K562 (cell line): ENCODE data around the gene SLC25A45. TPM values are rescaled to one million over a fixed set of nuclear protein-coding genes. Genes with fewer than 3 reads are reported as not detected.

ENCODE experiments used
- AFF4 ChIP-seq: sonication (generic); formaldehyde crosslinking; IDR thresholded peaks from 2 replicates; pipeline ENCODE4 v1.8.0; 2023; ENCODE audit warnings: mild to moderate bottlenecking, missing genetic modification reagents
- BRD4 ChIP-seq: fragments of 200-600 bp; sonication (generic); IDR thresholded peaks from 2 replicates; pipeline ENCODE4 v1.6.1; 2017; ENCODE audit warnings: inconsistent platforms
- GABPB1 ChIP-seq: sonication (generic); formaldehyde crosslinking; IDR thresholded peaks from 2 replicates; pipeline ENCODE4 v1.8.0; 2022; ENCODE audit warnings: mild to moderate bottlenecking, missing genetic modification reagents
- GTF2E2 ChIP-seq: fragments of 200-800 bp; sonication (Bioruptor generic); IDR thresholded peaks from 2 replicates; pipeline ENCODE4 v1.6.1; 2016; ENCODE audit warnings: missing genetic modification characterization, missing compliant biosample characterization
- NFRKB ChIP-seq: fragments of 450-650 bp; IDR thresholded peaks from 2 replicates; pipeline ENCODE4 v1.6.1; 2016; ENCODE audit warnings: low read depth
- RBBP5 ChIP-seq: fragments of 200-600 bp; sonication (generic); IDR thresholded peaks from 2 replicates; pipeline ENCODE4 v1.6.1; 2012; ENCODE audit warnings: borderline replicate concordance, mild to moderate bottlenecking, low read length, control low read depth, inconsistent platforms; ENCODE audit not compliant: insufficient read depth, poor library complexity, severe bottlenecking
- RHOXF2B ChIP-seq: fragments of 250-450 bp; sonication (Bioruptor Pico); conservative IDR thresholded peaks from 2 replicates; pipeline ENCODE4 v1.5.1; 2021
- SREBF2 ChIP-seq: sonication (generic); formaldehyde crosslinking; IDR thresholded peaks from 2 replicates; pipeline ENCODE4 v1.4.0; 2020; ENCODE audit warnings: mild to moderate bottlenecking, missing genetic modification reagents
- THAP7 ChIP-seq: fragments of 250-450 bp; sonication (Bioruptor Pico); IDR thresholded peaks from 2 replicates; pipeline ENCODE4 v1.5.0; 2021
- TSC22D4 ChIP-seq: fragments of 450-650 bp; IDR thresholded peaks from 2 replicates; pipeline ENCODE4 v1.6.1; 2016; ENCODE audit warnings: missing genetic modification characterization, missing biosample characterization, control low read depth
- ZBTB1 ChIP-seq: sonication (generic); formaldehyde crosslinking; IDR thresholded peaks from 2 replicates; pipeline ENCODE4 v1.8.1; 2023; ENCODE audit warnings: missing genetic modification reagents, low read depth, mild to moderate bottlenecking, borderline replicate concordance
- ZKSCAN3 ChIP-seq: fragments of 250-450 bp; sonication (Bioruptor Pico); IDR thresholded peaks from 2 replicates; pipeline ENCODE4 v1.4.0; 2020
- ZNF253 ChIP-seq: fragments of 250-450 bp; sonication (Bioruptor Pico); conservative IDR thresholded peaks from 2 replicates; pipeline ENCODE4 v1.6.1; 2021; ENCODE audit warnings: mild to moderate bottlenecking
- polyA plus RNA-seq, 8 experiments: library from polyadenylated mRNA; depleted of rRNA in 4 of 8; stranded (reverse) in 5 of 8; unstranded in 3 of 8; fragments of >200 nt; fragmentation: Nextera tagmentation in 2 of 8; fragmentation: Illumina TruSeq in 1 of 8; extraction: Ambion mirVana in 2 of 8; extraction: Trizol in 1 of 8; gene quantifications; 2 replicates each; pipeline versions ENCODE4 v1.2.1 to v1.2.3, GENCODE V29; 2011 to 2014; ENCODE audit warnings: inconsistent platforms in 1 of 8, missing spikeins in 1 of 8
- total RNA-seq, 7 experiments: library from RNA; depleted of rRNA in 6 of 7; stranded (reverse); fragments of >200 nt in 6 of 7; fragmentation: Illumina TruSeq in 2 of 7; extraction: Trizol in 2 of 7; gene quantifications; 2 replicates each; pipeline versions ENCODE4 v1.2.1 to v1.2.3, GENCODE V29; 2011 to 2021; ENCODE audit warnings: low replicate concordance in 1 of 7
- TF ChIP-seq, protein P1 (sequence below): fragments of 250-450 bp; sonication (Bioruptor Pico); IDR thresholded peaks from 2 replicates; pipeline ENCODE4 v1.5.0; 2020; ENCODE audit warnings: mild to moderate bottlenecking
- TF ChIP-seq, protein P2 (sequence below): IDR thresholded peaks from 2 replicates; pipeline ENCODE4 v1.6.1; 2011; ENCODE audit not compliant: insufficient read length; ENCODE audit errors: extremely low read depth
- TF ChIP-seq, protein P3 (sequence below): fragments of 250-450 bp; sonication (Bioruptor Pico); IDR thresholded peaks from 2 replicates; pipeline ENCODE4 v1.5.0; 2021; ENCODE audit warnings: mild to moderate bottlenecking, moderate library complexity

The SLC25A45 gene
- total and polyA plus RNA-seq, 9 of the 15 experiments (the other 6 are each of a cell fraction or from before 2014, with no cell fraction given) = 0.15 to 2.3 (median 0.68) TPM

DNA sequence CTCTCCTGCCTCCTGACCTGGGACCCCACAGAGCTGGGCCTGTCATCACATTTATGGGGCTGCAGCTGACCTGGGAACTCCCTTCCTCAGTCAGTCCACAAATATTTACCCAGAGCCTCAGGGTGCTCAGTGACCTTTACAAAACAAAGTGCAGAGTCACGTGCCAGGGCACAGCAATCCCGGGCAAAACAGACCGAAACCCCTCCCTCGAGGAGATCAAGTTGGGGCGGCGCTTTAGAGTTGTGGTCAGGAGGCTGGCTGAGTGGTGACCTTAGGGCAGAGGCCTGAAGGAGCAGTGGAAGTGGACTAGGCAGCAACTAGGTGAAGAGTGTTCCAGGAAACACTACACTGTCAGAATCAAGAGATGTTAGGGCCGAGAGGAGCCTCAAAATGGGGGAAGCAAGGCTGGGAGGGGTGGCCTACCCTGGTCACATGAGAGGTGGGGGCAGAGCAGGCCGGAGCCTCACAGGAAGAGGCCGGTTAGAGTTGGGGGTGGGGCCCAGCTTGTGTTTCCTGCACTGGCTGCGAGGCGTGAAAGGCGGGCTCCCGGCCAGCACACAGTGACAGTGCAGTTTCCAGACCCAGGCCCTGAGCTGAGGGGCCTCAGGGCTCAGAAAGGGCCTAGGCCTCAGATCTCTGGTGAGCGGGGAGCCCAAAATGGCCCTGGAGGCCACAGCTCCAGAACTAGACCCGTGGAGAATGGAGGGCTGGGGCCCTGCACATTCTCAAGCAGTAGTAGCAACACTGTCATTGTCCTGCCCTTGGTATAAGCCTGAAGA lies 36.4 kb upstream of the SLC25A45 start (continued):
- TF ChIP-seq BRD4 (peak; percentile 98), TSC22D4 (tag) (no peak), ZKSCAN3 (no peak), NFRKB (no peak; the same call in none of the 2 replicates), ZBTB1 (CRISPR knock-in tag) (no peak), AFF4 (CRISPR knock-in tag) (peak; percentile 85), RBBP5 (peak; percentile 72), ZNF253 (CRISPR knock-in tag) (no peak), GABPB1 (CRISPR knock-in tag) (peak; percentile 87), SREBF2 (CRISPR knock-in tag) (no peak), GTF2E2 (tag) (peak; percentile 90), RHOXF2B (CRISPR knock-in tag) (0 out of 2 replicates have a peak, but pooled peaks have one; percentile 80), THAP7 (no peak)
- TF ChIP-seq, protein P1, sequence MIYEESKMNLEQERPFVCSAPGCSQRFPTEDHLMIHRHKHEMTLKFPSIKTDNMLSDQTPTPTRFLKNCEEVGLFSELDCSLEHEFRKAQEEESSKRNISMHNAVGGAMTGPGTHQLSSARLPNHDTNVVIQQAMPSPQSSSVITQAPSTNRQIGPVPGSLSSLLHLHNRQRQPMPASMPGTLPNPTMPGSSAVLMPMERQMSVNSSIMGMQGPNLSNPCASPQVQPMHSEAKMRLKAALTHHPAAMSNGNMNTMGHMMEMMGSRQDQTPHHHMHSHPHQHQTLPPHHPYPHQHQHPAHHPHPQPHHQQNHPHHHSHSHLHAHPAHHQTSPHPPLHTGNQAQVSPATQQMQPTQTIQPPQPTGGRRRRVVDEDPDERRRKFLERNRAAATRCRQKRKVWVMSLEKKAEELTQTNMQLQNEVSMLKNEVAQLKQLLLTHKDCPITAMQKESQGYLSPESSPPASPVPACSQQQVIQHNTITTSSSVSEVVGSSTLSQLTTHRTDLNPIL (CRISPR knock-in tag) = no peak
- TF ChIP-seq, protein P2, sequence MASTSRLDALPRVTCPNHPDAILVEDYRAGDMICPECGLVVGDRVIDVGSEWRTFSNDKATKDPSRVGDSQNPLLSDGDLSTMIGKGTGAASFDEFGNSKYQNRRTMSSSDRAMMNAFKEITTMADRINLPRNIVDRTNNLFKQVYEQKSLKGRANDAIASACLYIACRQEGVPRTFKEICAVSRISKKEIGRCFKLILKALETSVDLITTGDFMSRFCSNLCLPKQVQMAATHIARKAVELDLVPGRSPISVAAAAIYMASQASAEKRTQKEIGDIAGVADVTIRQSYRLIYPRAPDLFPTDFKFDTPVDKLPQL = no peak
- TF ChIP-seq, protein P3, sequence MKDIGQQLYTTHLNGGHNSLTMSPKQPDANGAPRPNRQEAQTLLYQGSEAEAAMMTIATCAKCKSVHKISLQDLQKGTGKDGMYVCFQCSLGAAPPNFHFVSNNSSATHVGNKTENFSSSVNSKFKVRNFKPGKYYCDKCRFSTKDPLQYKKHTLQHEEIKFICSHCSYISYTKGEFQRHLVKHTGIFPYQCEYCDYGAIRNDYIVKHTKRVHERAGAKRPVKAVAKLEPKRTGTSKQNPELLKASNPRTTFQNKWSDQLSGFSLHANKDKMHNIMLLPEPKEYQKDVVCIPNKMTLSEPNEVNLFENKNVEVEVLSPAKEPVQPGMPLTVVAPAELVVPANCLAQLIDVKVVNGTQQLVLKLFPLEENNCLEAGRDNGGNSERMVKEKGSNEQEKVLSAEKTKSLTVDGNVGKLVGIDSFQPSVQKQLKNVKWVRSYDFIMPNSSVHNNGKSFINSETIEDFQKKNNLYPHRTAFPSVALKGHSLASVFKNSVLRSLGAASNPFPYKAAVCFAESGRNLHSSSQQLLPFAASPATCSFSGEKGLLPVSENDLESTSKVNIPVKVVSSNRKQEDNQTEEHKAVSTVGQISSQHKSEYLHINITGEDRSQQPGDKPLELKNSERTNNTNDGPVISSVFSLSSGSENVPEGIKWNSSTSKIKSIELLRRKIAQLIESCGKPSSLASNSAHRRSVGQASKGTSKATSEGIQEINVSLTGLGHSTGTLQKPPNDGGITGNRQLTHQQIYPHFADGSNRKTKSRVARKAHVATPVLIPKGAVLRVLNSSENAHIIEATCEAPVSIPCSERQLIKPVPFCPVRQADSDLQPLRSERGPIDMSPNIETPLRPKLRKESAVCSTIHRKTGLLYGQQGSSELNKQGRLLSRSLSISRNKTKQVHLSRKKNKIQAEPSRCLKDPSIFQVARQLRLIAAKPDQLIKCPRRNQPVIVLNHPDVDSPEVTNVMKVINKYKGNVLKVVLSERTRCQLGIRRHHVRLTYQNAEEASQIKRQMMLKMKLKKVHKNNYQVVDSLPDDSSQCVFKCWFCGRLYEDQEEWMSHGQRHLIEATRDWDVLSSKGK (CRISPR knock-in tag) = no peak
